AG04450 (cell line): ENCODE data around the gene CD79A. TPM values are rescaled to one million over a fixed set of nuclear protein-coding genes. Genes with fewer than 3 reads are reported as not detected.

Experiments
- CTCF ChIA-PET: fragments of 300-600, 350-600 bp; formaldehyde crosslinking; extraction: SDS; loops from one replicate; lab custom pipeline; 2022; ENCODE audit warnings: antibody characterized with exemption, inconsistent platforms; lab: Charles Lee
- POLR2A ChIA-PET: fragments of 350-600 bp; formaldehyde crosslinking; extraction: SDS; loops from one replicate; lab custom pipeline; 2021; ENCODE audit warnings: antibody characterized with exemption, inconsistent platforms; lab: Yijun Ruan, JAX
- DNase-seq: peaks from one replicate; pipeline ENCODE4 v3.0.0-alpha.2; 2011; ENCODE audit warnings: low read depth, low spot score
- H3K27ac ChIP-seq: one replicate; pipeline ENCODE4 v1.5.1; 2012; ENCODE audit warnings: low read depth, low read length, control low read depth
- H3K27me3 ChIP-seq: one replicate; pipeline ENCODE4 v1.6.0; 2012; ENCODE audit warnings: low read length; ENCODE audit not compliant: control insufficient read depth, insufficient read depth
- H3K4me3 ChIP-seq: 2 replicates; pipeline ENCODE4 v1.5.1; 2011; ENCODE audit warnings: mild to moderate bottlenecking, low read depth, low read length, control low read depth
- H3K9me3 ChIP-seq: 2 replicates; pipeline ENCODE4 v1.5.1; 2012; ENCODE audit warnings: low read length; ENCODE audit not compliant: control insufficient read depth, insufficient read depth
- polyA plus RNA-seq: library from polyadenylated mRNA; depleted of rRNA; stranded (reverse); fragments of >200 nt; gene quantifications from 2 replicates; pipeline ENCODE4 v1.2.3, GENCODE V29; 2011
- TF ChIP-seq, protein P1 (sequence below): IDR thresholded peaks from 2 replicates; pipeline ENCODE4 v1.5.1; 2011; ENCODE audit warnings: low read depth, low read length, control low read depth, inconsistent platforms

CD79A gene
- polyA plus RNA-seq, 1 experiment = 0.20 TPM

GRCh38 chr19:41904118-41904870, 27.2 kb downstream of the CD79A start:
- no peaks in the 10 kb centered on the region for H3K27me3 ChIP-seq
- H3K9me3 ChIP-seq = no peaks in the 10 kb centered on the region
- TF ChIP-seq, protein P1, sequence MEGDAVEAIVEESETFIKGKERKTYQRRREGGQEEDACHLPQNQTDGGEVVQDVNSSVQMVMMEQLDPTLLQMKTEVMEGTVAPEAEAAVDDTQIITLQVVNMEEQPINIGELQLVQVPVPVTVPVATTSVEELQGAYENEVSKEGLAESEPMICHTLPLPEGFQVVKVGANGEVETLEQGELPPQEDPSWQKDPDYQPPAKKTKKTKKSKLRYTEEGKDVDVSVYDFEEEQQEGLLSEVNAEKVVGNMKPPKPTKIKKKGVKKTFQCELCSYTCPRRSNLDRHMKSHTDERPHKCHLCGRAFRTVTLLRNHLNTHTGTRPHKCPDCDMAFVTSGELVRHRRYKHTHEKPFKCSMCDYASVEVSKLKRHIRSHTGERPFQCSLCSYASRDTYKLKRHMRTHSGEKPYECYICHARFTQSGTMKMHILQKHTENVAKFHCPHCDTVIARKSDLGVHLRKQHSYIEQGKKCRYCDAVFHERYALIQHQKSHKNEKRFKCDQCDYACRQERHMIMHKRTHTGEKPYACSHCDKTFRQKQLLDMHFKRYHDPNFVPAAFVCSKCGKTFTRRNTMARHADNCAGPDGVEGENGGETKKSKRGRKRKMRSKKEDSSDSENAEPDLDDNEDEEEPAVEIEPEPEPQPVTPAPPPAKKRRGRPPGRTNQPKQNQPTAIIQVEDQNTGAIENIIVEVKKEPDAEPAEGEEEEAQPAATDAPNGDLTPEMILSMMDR = no peak
- H3K27ac ChIP-seq = no peak overlapping the region
- CTCF ChIA-PET = no interaction called here
- H3K4me3 ChIP-seq = no peak overlapping the region
- POLR2A ChIA-PET = no interaction called here
- DNase-seq = no peak

GRCh38 chr19:41905273-41906002, 28.4 kb downstream of the CD79A start:
- TF ChIP-seq, protein P1 = no peak
- ChIA-PET CTCF (no interaction called here), POLR2A (no interaction called here)
- H3K27ac ChIP-seq = no peak overlapping the region
- no peak for DNase-seq
- H3K9me3 ChIP-seq = no peaks in the 10 kb centered on the region
- peaks cover 2% of the 10 kb centered on the region for H3K27me3 ChIP-seq
- H3K4me3 ChIP-seq = no peak overlapping the region

- DNase-seq = no peak
- H3K4me3 ChIP-seq = no peak overlapping the region
- H3K27ac ChIP-seq = no peak overlapping the region
- H3K27me3 ChIP-seq = peaks cover 5% of the 10 kb centered on the region
- CTCF ChIA-PET = no interaction called here
- POLR2A ChIA-PET = no interaction called here
- H3K9me3 ChIP-seq = no peaks in the 10 kb centered on the region
- TF ChIP-seq, protein P1 = no peak
Measured at GRCh38 chr19:41906271-41906670, 29.2 kb downstream of the CD79A start.

DNA sequence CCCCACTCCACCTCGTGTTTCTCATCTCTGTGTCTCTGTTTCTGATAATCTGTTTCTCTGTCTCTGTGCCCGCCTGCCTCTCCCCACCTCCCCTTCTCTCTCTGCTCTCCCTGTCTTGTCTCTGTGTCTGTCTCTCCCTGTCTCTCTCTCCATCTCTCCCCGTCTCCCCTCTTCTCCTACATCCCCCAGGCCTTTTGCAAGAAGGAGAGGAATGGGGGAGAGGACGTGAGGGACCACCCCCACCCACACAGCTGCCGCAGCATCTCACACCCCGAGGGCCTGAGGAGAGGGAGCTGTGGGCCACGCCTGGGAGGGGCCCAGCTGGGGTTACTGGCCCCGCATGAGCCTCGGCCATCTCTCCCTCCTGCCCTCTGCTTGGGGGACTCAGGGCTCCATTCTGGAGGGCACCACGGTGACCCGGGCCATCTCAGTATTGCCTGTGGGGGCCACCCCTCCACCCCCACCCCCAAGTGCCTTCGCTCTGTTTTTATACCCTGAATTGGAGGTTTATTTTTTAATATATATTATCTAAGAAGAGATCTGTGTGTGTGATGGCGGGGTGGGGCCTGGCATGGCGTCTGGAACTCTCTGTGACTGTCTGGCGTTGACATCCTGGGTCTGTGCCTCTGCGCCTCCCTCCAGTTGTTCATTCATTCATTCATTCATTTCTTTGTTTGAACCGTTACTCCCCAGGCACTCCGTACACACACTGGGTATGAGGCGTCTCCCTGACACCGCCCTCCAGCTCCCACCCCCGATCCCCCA, 30.0 kb downstream of the CD79A start:
- POLR2A ChIA-PET = no interaction called here
- TF ChIP-seq, protein P1 = no peak
- Histone ChIP-seq H3K27me3 (peaks cover 13% of the 10 kb centered on the region), H3K27ac (no peak overlapping the region), H3K9me3 (no peaks in the 10 kb centered on the region), H3K4me3 (no peak overlapping the region)
- no peak for DNase-seq
- CTCF ChIA-PET = no interaction called here
